ENCODE measurements around the gene ACSL3. TPM values are rescaled to one million over a fixed set of nuclear protein-coding genes. Genes with fewer than 3 reads are reported as not detected.
"Not testable (repeated sequence)": the region's sequence is repeated elsewhere in the genome, so short reads cannot be mapped to it uniquely, and the experiment has no call there.

The ACSL3 gene
- total RNA-seq, 2 experiments from 2014 or later: 37.6 to 43.0 TPM

- peak; percentile 55 for DNase-seq
- H3K27ac Mint-ChIP-seq: peak overlapping the region; percentile 90
Measured at GRCh38 chr2:222861411-222862105, 722 bp downstream of the ACSL3 start.

DNA sequence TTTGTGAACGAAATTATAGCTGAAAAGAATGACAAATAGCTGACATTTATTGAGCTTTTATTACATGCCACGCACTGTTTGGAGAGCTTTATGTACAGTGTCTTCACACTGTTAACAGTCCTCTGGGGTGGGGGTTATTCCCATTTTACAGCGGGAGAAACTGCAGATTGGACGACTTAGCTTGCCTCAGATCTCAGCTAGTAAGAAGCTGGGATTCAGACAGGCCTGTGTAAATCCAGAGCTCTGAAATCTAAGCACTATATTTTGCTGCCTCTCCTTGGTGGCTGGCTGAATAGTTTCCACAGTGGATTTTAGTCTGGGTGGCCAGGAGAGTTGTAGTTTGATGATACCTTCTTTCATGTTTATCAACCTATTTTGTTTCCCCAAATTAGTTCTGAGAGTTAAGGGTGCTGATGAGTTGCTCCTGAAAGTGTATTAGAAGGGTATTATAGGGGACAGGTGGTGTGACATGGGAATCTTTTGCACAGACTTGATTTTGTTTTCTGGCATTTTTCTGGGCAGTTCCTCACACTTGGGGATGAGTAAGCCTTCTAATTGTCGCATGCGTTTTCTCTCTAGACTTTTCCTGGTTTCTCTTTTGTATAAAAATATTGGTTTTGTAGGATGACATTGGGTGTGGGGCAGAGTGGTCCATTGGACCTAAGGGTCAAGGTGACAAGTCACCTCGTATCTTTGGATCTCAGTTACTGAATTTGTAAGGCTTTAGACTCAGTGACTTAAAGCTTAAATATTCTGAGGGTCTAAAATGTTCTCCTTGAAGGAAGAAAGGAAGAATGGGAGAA lies 1.5 kb downstream of the ACSL3 start:
- ChIA-PET CTCF (interaction anchor here (0.9 kb wide), 1 partner anchor 14 kb away, joined by 6 read pairs; no protein-coding TSS in a partner anchor), POLR2A (no interaction called here)
- Mint-ChIP-seq H3K4me1 (peaks cover 13% of the 10 kb centered on the region), H3K27ac (peak overlapping the region; percentile 90), H3K27me3 (peaks cover 8% of the 10 kb centered on the region), H3K9me3 (no peaks in the 10 kb centered on the region), H3K36me3 (ENCODE audit: low read depth) (no peaks in the 10 kb centered on the region), H3K4me3 (no peak overlapping the region)
- DNase-seq: no peak

More at GRCh38 chr2:222861411-222862105, 722 bp downstream of the ACSL3 start:
- H3K9me3 Mint-ChIP-seq: no peaks in the 10 kb centered on the region
- ChIA-PET POLR2A (no interaction called here), CTCF (interaction anchor here (0.9 kb wide), 1 partner anchor 14 kb away, joined by 6 read pairs; no protein-coding TSS in a partner anchor)
- H3K27me3 Mint-ChIP-seq: peaks cover 8% of the 10 kb centered on the region
- H3K4me3 Mint-ChIP-seq: no peak overlapping the region
- no peaks in the 10 kb centered on the region for H3K36me3 Mint-ChIP-seq (ENCODE audit: low read depth)
- H3K4me1 Mint-ChIP-seq: peaks cover 13% of the 10 kb centered on the region

DNA sequence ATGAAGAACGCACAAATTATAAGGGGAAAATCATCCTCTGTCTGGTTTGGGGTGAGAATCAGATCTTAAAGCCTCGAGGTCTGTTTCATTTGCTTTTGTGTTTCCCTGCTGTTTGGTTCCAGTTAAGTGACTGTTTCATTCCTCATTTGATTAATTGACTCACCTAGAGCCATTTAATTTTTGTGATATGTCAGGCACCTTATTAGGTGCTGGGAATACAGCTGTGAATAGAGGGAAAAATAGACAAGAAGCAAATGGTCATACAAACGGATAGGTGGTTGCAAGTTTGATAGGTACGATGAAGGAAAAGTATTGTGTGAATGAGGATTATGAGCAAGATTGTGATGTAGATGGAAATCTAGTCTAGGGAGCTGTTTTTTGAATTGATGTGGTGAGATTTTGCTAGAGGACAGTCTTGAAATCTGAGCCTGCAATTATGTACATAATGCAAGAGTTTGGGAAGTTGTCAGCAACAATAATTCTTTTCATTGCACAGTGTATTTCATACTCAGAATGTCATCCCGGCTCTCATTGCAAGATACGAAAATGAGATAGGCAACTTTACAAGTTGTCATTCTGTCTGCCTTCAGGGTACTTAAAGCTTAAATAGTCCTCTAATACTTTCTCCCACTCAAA lies 2.2 kb downstream of the ACSL3 start:
- Mint-ChIP-seq H3K4me1 (peaks cover 13% of the 10 kb centered on the region), H3K36me3 (ENCODE audit: low read depth) (no peaks in the 10 kb centered on the region), H3K4me3 (no peak overlapping the region), H3K27ac (no peak overlapping the region), H3K9me3 (no peaks in the 10 kb centered on the region), H3K27me3 (peaks cover 2% of the 10 kb centered on the region)
- DNase-seq: no peak
- ChIA-PET POLR2A (no interaction called here), CTCF (no interaction called here)

DNA sequence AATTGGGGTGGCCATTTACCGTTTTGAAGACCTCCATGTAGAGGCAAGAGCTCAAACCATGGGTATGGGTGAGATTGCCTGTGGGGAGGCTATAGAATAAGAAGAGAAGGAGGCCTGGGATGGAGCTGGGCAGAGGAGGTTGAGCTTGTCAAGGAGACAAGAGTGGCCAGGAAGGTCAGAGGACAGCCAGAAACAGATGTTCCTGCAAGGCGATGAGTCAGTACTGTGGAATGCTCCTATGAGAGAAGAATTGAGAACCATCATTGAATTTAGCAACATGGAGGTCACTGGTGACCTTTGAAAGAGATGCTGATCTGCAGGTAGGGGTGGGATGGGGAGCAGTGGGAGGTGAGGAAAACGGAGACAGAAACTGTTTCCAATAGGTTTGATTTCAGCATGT lies 3.5 kb downstream of the ACSL3 start:
- Mint-ChIP-seq H3K4me3 (no peak overlapping the region), H3K36me3 (ENCODE audit: low read depth) (no peaks in the 10 kb centered on the region), H3K4me1 (peaks cover 13% of the 10 kb centered on the region), H3K9me3 (no peaks in the 10 kb centered on the region), H3K27ac (no peak overlapping the region), H3K27me3 (no peaks in the 10 kb centered on the region)
- POLR2A ChIA-PET: no interaction called here
- DNase-seq: no peak
- CTCF ChIA-PET: no interaction called here

- Mint-ChIP-seq H3K4me3 (no peak overlapping the region), H3K27me3 (no peaks in the 10 kb centered on the region), H3K36me3 (ENCODE audit: low read depth) (no peaks in the 10 kb centered on the region), H3K9me3 (no peaks in the 10 kb centered on the region), H3K27ac (no peak overlapping the region), H3K4me1 (peaks cover 6% of the 10 kb centered on the region)
- POLR2A ChIA-PET: no interaction called here
- CTCF ChIA-PET: no interaction called here
- no peak for DNase-seq
Measured at GRCh38 chr2:222865301-222865700, 4.5 kb downstream of the ACSL3 start.

DNA sequence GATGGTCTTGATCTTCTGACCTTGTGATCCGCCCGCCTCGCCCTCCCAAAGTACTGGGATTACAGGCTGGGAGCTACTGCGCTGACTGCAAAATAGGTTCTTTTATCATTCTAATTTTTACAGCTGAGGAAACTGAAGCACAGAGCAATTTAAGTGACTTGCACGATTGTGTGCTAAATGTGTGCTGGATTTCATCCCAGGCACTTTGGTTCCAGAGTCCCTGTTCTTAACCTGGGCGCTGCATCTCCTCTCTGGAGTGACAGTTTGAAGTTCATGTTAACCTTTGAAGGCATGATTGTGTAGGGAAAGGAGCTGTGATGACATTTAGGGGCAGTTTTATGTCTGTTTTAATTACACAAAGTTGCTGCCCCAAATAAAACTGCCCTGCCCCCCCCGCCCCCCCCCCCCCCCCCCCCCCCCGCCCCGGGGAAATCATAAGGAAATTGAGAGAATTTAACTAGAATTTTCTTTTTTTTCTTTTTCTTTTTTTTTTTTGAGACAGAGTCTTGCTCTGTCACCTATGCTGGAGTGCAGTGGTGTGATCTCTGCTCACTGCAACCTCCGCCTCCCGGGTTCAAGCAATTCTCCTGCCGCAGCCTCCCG lies 5.6 kb downstream of the ACSL3 start:
- no peak overlapping the region for H3K4me3 Mint-ChIP-seq
- POLR2A ChIA-PET: no interaction called here
- CTCF ChIA-PET: no interaction called here
- H3K36me3 Mint-ChIP-seq (ENCODE audit: low read depth): no peaks in the 10 kb centered on the region
- peaks cover 6% of the 10 kb centered on the region for H3K4me1 Mint-ChIP-seq
- no peak for DNase-seq
- H3K27ac Mint-ChIP-seq: no peak overlapping the region
- H3K27me3 Mint-ChIP-seq: no peaks in the 10 kb centered on the region
- H3K9me3 Mint-ChIP-seq: no peaks in the 10 kb centered on the region

DNA sequence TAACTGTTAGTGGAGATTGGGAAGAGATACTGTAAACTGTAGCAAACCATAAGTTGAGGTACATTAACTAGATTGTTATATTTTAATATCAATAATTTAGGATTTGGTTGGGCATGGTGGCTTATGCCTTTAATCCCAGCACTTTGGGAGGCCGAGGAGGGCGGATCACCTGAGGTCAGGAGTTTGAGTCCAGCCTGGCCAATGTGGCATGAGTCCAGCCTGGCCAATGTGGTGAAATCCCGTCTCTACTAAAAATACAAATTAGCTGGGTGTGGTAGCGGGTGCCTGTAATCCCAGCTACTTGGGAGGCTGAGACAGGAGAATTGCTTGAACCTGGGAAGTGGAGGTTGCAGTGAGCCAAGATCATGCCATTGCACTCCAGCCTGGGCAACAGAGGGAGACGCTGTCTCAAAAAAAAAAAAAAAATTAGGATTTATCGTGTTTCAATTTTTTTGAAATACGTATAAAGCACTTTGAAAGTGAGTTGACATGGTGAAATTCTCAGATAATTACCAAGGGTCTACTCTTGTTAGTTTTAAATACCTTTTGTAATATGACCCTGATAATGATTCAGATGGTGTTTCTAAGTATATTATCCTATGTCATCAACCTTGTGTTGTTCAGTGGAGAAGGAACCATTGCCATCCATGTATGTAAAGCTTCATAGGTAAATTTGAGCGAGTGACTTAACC lies 7.9 kb downstream of the ACSL3 start:
- H3K4me1 Mint-ChIP-seq; POLR2A ChIA-PET; H3K27ac Mint-ChIP-seq; H3K4me3 Mint-ChIP-seq; H3K27me3 Mint-ChIP-seq; H3K9me3 Mint-ChIP-seq; H3K36me3 Mint-ChIP-seq (ENCODE audit: low read depth); DNase-seq: not testable (repeated sequence)
- CTCF ChIA-PET: interaction anchor here (1.5 kb wide), 1 partner anchor 32 kb away, joined by 3 read pairs; no protein-coding TSS in a partner anchor

DNA sequence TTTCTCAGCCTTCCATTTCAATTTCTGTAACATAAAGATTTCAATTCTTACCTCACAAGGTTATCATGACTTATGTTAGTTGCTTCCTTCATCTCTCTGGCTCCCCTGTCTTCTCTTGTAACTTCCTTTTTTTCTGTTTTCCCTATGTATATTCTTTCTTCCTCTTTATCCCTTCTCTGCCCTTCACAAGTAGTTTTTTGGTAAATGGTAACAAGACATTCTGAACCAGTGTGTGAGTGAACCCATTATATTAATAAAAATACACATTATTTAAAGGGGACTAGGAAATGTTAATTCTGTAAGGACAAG lies 8.4 kb downstream of the ACSL3 start:
- no peaks in the 10 kb centered on the region for H3K36me3 Mint-ChIP-seq (ENCODE audit: low read depth)
- ChIA-PET POLR2A (no interaction called here), CTCF (interaction anchor here (1.5 kb wide), 1 partner anchor 33 kb away, joined by 3 read pairs; no protein-coding TSS in a partner anchor)
- H3K27me3 Mint-ChIP-seq: no peaks in the 10 kb centered on the region
- no peak for DNase-seq
- H3K4me3 Mint-ChIP-seq: no peak overlapping the region
- peaks cover 6% of the 10 kb centered on the region for H3K4me1 Mint-ChIP-seq
- H3K27ac Mint-ChIP-seq: no peak overlapping the region
- no peaks in the 10 kb centered on the region for H3K9me3 Mint-ChIP-seq

GRCh38 chr2:222871291-222871690 lies 10.5 kb downstream of the ACSL3 start:
- Mint-ChIP-seq H3K27ac (no peak overlapping the region), H3K4me1 (no peaks in the 10 kb centered on the region), H3K27me3 (no peaks in the 10 kb centered on the region), H3K4me3 (no peak overlapping the region), H3K9me3 (no peaks in the 10 kb centered on the region), H3K36me3 (ENCODE audit: low read depth) (no peaks in the 10 kb centered on the region)
- DNase-seq: no peak
- POLR2A ChIA-PET: no interaction called here
- CTCF ChIA-PET: no interaction called here

DNA sequence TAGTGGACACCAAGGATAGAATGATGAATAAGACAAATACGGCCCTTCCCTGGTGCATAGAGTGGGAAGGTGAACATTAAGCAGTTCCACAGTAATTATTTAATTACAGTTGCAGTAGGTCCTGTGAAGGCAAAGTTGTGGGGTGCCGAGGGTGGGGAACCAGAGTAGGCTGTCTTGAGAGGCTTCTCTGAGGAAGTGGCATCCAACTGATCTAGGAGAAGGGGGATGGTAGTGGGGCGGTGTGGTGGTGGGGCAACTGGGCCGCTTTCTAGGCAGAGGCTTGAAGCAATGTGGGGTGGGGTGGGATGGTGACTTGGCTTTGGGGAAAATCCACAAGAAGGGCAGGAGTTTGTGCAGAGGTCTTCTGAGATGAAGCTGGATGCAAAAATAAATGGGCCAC lies 11.7 kb downstream of the ACSL3 start:
- CTCF ChIA-PET: no interaction called here
- Mint-ChIP-seq H3K4me1 (no peaks in the 10 kb centered on the region), H3K27ac (no peak overlapping the region), H3K4me3 (no peak overlapping the region), H3K27me3 (no peaks in the 10 kb centered on the region), H3K9me3 (no peaks in the 10 kb centered on the region), H3K36me3 (ENCODE audit: low read depth) (peaks cover 2% of the 10 kb centered on the region)
- POLR2A ChIA-PET: no interaction called here
- no peak for DNase-seq

DNA sequence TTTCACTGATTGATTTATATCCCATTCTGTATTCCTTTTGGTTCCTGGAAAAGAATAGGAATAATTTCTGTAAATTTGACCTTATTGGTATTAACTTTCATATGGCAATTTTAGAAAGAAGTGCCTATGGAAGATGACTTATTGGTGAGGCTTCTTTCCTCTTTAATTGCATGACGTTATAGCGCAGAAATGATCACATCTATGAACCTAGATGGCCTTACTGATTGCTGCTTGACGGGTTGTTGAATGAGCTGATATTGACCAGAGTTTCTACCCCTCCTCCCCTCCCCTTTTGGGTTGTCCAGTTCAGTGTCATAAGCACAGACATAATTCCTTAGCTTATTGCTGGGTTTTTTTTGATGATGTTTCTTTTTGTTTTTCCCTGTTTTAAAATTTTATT lies 14.6 kb downstream of the ACSL3 start:
- POLR2A ChIA-PET: no interaction called here
- Mint-ChIP-seq H3K4me3 (no peak overlapping the region), H3K27me3 (no peaks in the 10 kb centered on the region), H3K4me1 (peaks cover 8% of the 10 kb centered on the region), H3K36me3 (ENCODE audit: low read depth) (peaks cover 2% of the 10 kb centered on the region), H3K27ac (no peak overlapping the region), H3K9me3 (no peaks in the 10 kb centered on the region)
- DNase-seq: no peak
- CTCF ChIA-PET: interaction anchor here (0.6 to 2.2 kb wide), 2 partner anchors 13 to 282 kb away, joined by 4 to 6 read pairs; no protein-coding TSS in a partner anchor

GRCh38 chr2:222876947-222877346 lies 16.1 kb downstream of the ACSL3 start:
- ChIA-PET POLR2A (no interaction called here), CTCF (interaction anchor here (0.7 to 2.2 kb wide), 3 partner anchors 15 to 671 kb away, joined by 3 to 6 read pairs (median 3); no protein-coding TSS in a partner anchor)
- Mint-ChIP-seq H3K4me3 (no peak overlapping the region), H3K4me1 (peaks cover 8% of the 10 kb centered on the region), H3K27me3 (no peaks in the 10 kb centered on the region), H3K27ac (no peak overlapping the region), H3K9me3 (no peaks in the 10 kb centered on the region), H3K36me3 (ENCODE audit: low read depth) (peaks cover 2% of the 10 kb centered on the region)
- DNase-seq: no peak

All from activated CD4-positive, alpha-beta T cell treated with anti-CD3 and anti-CD28 coated beads, Interleukin-2, amount 10 ng/mL, durations not matched to agents 7 days and 5 days (primary cell).